Measurements from ENCODE around the gene LSAMP.

Gene LSAMP

DNA sequence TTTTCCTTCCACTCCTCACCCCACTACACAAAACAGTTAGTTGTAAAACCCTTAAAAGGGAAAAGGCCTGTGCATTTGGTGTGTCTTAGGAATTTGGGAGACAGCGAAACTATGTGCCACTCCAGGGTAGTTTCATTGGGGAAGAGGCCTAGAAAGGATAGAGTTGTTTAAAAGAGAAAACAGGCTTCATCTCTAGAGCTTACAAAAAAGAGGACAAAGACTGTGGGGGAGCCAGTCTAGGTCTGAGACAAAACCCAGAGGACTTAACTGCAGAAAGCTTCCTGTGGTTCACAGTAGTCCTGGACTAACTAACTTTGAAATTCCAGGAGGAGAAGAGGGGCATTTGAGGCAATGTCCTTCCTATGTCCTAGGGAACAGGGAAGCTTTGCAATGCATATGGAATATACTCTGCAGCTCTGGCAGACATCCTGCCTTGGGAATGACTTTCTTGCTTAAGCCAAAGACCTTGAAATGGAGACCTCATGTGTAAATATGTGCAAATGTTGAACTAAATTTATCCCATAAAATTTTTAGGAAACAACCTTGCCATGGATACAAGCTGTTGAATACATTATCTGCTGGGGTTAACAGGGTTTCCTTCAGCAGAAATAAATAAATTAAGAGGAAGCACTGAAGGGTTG is 159.4 kb downstream of the LSAMP start:
- no peak for DNase-seq

- DNase-seq, result no peak
These were observed 163.8 kb downstream of the LSAMP start for GRCh38 chr3:116281313-116282143.

- no peak for DNase-seq
These were observed 165.1 kb downstream of the LSAMP start for GRCh38 chr3:116280130-116280740.

GRCh38 chr3:116276675-116277074 is 168.6 kb downstream of the LSAMP start:
- no peak for DNase-seq

- no peak for DNase-seq
These were observed 175.2 kb downstream of the LSAMP start for GRCh38 chr3:116270056-116270455.

- DNase-seq, result no peak
These were observed 178.2 kb downstream of the LSAMP start for GRCh38 chr3:116267116-116267515.

GRCh38 chr3:116265976-116266584 is 179.2 kb downstream of the LSAMP start:
- no peak for DNase-seq

- no peak for DNase-seq
These were observed 180.0 kb downstream of the LSAMP start for GRCh38 chr3:116265320-116265695.

GRCh38 chr3:116264546-116265319 is 180.6 kb downstream of the LSAMP start:
- no peak for DNase-seq

DNA sequence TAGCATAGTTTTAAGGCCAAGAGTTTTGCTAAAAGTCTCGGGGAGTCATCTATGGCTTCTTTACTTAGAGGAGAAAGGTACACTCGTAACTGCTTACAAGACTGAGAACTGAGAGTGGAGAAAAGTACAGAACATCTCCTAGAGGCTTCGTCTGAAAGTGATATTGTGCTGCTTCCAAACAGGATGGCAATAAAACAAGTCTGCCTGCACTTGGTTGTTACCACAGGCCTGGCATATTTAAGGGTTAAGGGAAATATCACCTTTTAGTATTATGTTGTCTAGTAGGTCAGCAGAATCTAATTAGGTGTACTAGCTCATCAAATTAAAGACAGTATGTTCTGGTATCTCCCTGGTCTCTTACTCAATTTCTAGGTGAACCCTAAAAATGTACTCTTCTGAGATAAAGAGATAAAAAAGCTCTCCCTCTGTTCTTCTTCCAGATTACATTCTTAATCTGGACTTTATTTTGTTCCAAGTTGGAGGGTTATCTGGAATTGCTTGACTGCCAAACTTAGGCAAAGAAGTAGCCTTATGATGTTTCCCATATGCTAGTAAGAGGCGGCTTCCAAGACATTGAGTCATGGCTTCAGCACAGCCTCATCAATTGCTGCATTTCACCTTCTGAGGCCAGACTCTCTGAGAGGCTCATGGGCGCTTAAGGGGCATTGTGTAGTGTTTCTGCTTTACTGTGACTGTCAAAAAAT is 181.3 kb downstream of the LSAMP start:
- DNase-seq, result no peak

DNA sequence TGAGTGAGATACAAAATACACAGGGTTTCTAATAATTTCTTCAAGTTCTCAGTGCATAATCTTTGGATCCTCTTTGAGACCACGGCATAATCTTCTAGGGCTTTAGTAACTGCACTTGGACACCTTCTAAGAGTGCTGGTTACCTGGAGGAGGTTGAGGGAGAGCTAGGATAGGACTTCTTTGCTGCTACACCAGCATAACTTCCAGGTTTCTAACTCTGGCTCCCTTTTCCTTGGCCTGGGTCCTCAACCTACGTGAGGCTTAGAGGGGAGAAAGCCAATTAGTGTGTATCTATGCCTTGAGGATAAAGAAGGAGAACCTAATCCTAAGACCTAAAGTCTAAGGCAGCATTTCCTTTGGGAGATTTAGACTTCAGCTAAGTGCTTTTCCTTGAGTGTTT is 184.8 kb downstream of the LSAMP start:
- DNase-seq, result no peak

DNA sequence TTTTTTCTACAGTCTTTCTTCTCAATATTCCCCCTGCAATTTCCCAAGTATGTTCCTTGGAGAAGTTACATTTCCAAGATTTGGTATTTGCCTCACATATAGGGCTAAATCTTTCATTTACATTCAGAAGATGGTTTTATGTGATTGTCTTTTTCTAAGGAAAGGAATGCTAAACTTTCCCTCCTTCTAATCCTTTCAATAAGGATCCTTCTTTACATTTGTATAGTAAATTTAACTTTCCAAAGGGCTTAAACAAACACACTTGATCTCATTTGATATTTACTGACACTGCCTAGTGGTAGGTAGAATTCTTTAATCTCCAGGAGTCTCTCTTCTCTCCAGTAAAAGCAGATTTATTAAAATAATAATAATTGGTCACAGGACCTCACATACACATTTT is 185.3 kb downstream of the LSAMP start:
- DNase-seq, result no peak

DNA sequence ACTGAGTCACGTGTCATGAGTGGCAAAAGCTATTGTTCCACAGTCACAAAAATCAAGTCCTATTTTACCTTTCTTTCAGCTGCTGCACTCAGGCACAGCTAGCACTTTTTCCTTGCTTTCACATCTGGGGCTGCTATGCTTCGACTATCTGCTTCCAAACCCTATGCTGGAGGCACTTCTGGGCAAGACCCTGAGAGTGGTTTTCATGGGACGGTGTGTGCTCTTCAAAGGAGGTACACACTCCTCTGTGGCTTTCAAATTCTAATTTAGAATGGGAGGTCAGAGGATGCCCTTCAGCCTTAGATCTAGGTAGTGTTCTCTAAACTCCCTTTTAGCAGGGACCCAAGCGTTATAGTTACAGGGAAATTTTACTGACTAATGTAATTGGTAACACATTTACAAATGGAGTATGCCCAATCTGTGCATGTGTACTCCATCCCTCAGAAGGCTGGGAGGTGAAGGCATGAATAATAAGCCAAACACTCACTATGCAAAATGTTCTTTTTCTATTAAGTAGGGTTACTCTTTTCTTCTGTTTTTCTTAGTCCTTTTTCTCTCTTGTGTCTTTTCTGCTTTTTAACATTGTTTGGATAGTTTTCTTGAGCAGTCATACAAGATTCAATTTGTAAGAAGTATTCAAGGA is 188.3 kb downstream of the LSAMP start:
- DNase-seq, result no peak

DNA sequence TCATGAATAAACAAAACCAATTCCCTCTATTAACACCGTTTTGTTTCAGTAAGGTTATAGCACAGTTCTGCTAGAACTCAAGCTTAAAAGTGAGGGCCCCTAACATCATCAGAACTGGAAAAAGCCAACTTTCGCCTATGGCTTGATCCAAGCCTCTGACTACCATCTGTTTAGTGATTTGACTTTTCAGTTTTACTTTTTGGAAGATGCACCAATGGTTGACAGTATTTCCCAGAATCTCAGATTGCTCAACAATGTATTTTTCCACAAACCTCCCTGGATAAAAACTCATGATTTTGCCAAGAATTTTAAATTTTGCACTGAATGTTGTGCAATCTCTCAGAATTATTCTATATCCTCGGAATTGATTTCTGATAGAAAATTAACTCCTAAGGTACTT is 190.7 kb downstream of the LSAMP start:
- DNase-seq, result no peak

GRCh38 chr3:116253511-116253910 is 191.8 kb downstream of the LSAMP start:
- DNase-seq, result no peak

- no peak for DNase-seq
These were observed 197.7 kb downstream of the LSAMP start for GRCh38 chr3:116247605-116248004.

DNA sequence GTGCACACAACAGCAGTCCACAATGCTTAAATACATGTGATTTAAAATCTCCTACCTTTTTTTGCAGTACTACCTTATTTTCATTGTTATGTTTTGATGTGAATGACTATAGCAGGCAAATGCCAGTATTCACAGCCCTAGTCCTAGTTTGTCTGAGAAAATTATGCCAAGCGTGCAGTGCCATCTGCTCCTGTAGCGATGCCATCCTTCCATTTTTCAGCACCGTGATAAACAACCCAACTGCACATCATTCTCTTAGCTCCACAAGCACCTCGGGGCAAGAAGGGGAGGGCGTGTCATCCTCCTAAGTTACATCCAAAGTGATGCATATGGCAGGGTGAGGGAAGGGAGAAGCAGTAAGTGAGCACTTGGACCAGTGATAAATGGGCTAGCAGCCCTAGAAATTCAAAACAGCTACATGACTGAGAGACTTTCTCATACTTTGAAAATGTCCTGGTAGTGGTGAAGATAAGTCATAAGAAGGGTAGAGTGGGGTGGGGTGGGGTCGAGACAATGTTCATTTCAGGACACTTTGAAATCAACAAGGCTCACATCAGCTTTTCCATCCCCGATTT is 198.8 kb downstream of the LSAMP start:
- DNase-seq, result no peak

DNA sequence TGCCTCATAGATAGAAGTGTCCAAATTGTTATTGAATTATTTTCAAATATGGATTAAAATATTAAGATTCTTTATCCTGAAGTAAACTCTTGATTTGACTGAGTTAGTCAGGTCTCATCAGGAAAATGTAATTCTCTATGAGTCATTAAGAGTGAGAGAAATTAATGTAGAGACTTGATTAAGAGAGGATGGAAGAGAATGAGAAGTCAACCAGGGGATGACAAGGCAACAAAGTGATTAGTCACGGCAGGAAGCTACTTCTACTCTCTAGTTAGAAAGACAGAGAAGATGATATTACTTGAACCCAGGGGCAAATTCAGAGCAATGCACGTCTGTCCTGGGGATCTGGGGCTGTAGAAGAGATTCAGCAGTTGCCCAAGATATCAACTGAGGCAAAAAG is 202.5 kb downstream of the LSAMP start:
- no peak for DNase-seq

DNA sequence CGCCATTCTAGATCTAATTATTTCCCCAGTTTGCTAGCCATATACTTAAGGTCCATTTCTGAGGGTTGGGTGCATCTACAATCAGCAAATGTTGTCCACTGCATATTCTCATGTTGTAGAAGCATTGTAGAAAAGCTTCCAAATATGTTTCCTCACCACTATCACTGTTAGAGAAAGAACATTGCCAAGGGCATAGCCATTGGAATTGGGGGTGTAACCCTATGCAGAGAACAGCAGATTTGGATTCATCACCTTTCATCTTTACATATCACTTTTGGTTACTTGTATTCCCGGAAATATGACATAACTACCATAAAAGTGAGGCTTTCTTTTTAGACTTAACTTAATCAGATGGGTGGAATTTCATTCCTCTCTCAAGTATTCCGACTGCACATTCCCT is 203.6 kb downstream of the LSAMP start:
- DNase-seq, result no peak

DNA sequence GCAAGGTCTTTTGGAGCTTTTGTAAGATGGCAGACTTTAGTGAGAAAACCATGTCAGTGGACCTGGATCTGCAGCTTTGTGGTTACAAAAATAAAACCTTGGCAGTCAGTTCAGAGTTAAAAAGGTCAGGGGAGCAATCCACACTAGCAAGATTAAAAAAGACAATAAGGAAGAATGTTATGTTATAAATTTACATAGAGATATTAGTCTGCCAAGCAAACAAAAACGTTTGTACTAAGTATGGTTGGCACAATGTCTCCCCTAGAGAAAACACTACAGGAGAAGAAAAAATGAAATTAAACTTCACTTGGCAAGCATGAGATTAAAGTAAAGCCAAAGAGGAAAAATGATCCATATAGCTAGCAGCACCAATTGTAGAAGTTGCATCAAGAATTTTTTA is 205.0 kb downstream of the LSAMP start:
- no peak for DNase-seq

DNA sequence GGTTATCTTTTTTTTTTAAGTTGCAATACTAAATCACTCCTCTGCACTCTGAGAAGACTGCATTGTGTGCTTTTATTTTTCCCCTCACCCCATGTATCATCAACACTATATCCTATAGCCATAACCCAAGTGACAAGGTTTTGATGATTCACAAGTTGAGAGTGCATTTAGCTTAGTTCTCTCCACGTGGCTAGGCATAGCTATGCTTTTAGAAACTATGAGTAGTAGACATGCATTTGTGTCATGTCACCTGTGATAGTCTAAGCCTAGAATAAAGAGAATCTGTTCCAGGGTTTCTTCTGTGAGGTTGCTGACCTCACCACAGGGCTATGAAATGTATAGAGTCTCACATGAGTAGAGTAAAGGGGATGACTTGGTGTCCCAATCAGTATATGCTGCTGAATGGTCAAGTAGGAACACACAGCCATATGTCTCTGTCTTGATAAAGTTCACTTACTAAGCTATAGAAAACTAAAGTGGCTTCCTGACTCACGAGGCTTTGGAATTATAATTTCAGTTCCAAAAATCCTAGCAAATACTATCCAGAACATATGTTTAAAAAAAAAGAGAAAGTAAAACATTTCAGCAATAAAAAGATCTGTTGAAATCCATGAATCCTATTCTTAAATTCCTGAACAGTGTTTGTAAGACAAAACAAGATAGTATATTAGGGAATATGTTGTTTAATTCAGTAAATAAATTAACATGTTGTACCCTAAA is 206.3 kb downstream of the LSAMP start:
- DNase-seq, result no peak

All from activated CD4-positive, CD25-positive, alpha-beta regulatory T cell treated with anti-CD3 and anti-CD28 coated beads, Interleukin-2, amount 50 U/mL, for 72 hours (primary cell).